Memory B cell (primary cell): ENCODE data around the gene CST2.
"Not testable (repeated sequence)": the region's sequence is repeated elsewhere in the genome, so short reads cannot be mapped to it uniquely, and the experiment has no call there.

Experiments
- ATAC-seq: fragments of 150-1000 bp; cut with Tn5 transposase; 2 replicates; pipeline ENCODE4 v1.10.0; 2021; ENCODE audit warnings: low read depth, mild to moderate bottlenecking, moderate library complexity
- DNase-seq, 2 donors: peaks; one replicate each; pipeline ENCODE4 v3.0.0; 2022; ENCODE audit warnings: low spot score in 2 of 2
- H3K27ac Mint-ChIP-seq: one replicate; pipeline ENCODE4 v1.8.0; 2022; ENCODE audit warnings: mild to moderate bottlenecking, moderate library complexity, mixed read lengths
- H3K27me3 Mint-ChIP-seq: one replicate; pipeline ENCODE4 v1.8.0; 2022; ENCODE audit warnings: mixed read lengths
- H3K36me3 Mint-ChIP-seq: one replicate; pipeline ENCODE4 v1.8.0; 2022; ENCODE audit warnings: mild to moderate bottlenecking, mixed read lengths
- H3K4me1 Mint-ChIP-seq: one replicate; pipeline ENCODE4 v1.8.0; 2022; ENCODE audit warnings: mixed read lengths
- H3K4me3 Mint-ChIP-seq: one replicate; pipeline ENCODE4 v1.8.0; 2022; ENCODE audit warnings: mild to moderate bottlenecking, moderate library complexity, mixed read lengths
- H3K9me3 Mint-ChIP-seq: one replicate; pipeline ENCODE4 v1.8.0; 2022; ENCODE audit warnings: mixed read lengths

CST2 gene

GRCh38 chr20:23782366-23782983 is 44.1 kb downstream of the CST2 start:
- Mint-ChIP-seq H3K9me3 (peaks cover 1% of the 10 kb centered on the region), H3K36me3 (peaks cover 2% of the 10 kb centered on the region), H3K27ac (no peak overlapping the region), H3K27me3 (peaks cover 1% of the 10 kb centered on the region), H3K4me1 (no peaks in the 10 kb centered on the region), H3K4me3 (no peak overlapping the region)
- no peak for DNase-seq
- ATAC-seq, result no peak

- H3K36me3 Mint-ChIP-seq, H3K27ac Mint-ChIP-seq, ATAC-seq, DNase-seq, H3K4me3 Mint-ChIP-seq, H3K27me3 Mint-ChIP-seq, H3K9me3 Mint-ChIP-seq, H3K4me1 Mint-ChIP-seq: not testable (repeated sequence)
Observed at GRCh38 chr20:23778676-23779075, 47.9 kb downstream of the CST2 start.

GRCh38 chr20:23777380-23777779 is 49.1 kb downstream of the CST2 start:
- H3K4me3 Mint-ChIP-seq, H3K4me1 Mint-ChIP-seq, H3K9me3 Mint-ChIP-seq, H3K27ac Mint-ChIP-seq, H3K27me3 Mint-ChIP-seq, H3K36me3 Mint-ChIP-seq, DNase-seq, ATAC-seq: not testable (repeated sequence)

GRCh38 chr20:23776067-23776771 is 50.3 kb downstream of the CST2 start:
- Mint-ChIP-seq H3K4me3 (no peak overlapping the region), H3K9me3 (no peaks in the 10 kb centered on the region), H3K27me3 (peaks cover 6% of the 10 kb centered on the region), H3K27ac (no peak overlapping the region), H3K36me3 (no peaks in the 10 kb centered on the region), H3K4me1 (no peaks in the 10 kb centered on the region)
- DNase-seq, result no peak
- no peak for ATAC-seq

GRCh38 chr20:23774081-23774480 is 52.4 kb downstream of the CST2 start:
- ATAC-seq, result no peak
- peaks cover 6% of the 10 kb centered on the region for H3K27me3 Mint-ChIP-seq
- no peaks in the 10 kb centered on the region for H3K36me3 Mint-ChIP-seq
- no peak overlapping the region for H3K27ac Mint-ChIP-seq
- H3K4me3 Mint-ChIP-seq, result no peak overlapping the region
- DNase-seq, result no peak
- no peaks in the 10 kb centered on the region for H3K4me1 Mint-ChIP-seq
- H3K9me3 Mint-ChIP-seq, result no peaks in the 10 kb centered on the region
